ENCODE measurements around the gene ARL11.
A peak's percentile ranks its signal among the peaks of the same experiment; 100 is the strongest.

The ARL11 gene

GRCh38 chr13:49649963-49650312 is 21.6 kb downstream of the ARL11 start:
- no peak for DNase-seq

DNA sequence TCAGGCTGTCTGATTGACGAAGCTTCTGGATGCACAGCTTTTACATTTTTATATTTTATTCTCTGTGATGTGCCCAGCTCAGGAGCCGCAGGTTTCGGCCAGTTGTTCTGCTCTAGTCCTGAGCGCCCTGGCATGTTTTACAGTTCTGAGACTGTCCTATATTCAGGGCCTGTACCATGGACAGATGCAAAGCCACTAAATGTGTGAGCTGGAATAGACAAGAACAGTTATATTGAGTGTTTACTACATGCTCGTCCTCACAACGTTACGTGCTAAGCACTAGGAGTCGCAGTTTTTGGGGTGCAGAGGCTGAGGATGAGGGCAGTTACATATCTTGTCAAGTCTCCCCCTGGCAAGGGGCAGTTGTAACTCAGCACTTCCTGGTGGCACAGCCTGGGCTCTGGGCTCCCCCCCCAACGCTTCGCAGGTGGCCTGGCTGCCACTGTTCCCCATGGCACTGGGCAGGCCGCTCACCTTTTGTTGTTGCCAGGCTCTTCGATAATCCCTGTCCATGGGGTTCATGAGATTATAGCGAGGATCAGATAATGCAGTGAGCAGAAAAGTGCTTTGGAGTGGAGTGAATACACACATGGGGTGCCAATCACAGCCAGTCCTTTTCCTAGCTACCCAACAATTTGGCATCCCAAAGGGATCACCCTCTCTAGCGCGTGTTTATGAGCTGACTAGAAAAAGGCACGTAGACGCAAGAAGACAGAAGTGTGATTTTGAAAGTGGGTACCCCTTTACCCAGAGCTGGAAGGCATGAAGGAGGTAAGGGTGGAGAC is 23.5 kb downstream of the ARL11 start:
- DNase-seq, result no peak

DNA sequence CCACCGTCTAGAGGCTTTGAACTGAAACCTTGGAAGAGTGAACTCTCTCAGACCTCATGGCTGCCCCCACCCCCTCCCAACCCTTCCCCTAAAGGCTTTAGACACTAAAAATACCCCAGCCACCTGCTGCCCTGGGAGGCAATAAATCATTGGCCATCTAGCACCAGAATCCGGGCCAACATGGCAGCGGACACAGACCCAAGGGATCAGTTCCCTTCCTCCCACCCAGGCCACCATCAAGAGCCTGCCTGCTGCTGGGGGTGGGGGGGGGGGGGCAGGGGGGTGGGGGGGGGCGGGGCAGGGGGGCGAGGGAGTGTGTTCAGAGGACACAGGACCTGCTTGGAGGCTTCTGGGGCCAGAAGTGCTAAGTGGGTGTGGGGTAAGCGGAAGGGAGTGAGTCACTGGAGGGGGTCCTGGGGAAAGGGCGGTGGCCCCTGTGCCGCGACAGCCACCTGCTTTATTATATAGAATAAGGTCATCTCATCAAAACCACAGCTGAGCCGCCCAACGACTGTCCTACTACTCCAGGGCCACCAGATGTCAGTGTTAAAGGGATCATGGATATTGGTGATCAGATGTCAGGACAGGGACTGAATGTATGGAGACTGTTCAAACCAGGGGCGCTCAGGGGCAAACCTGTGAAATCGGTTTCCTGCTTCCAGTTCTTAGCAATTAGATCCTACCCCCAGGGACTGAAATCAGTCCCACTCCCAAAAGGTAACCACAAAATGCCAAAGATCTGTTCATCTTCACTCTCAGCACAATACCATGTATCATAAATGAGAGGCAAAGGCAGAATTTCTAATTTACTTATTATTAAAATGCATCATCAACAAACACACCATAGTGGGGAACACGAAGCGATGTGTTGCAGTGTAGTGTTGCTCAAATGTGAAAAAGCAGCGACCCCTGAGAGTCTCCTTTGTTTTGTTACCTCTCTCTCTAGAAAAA is 24.3 kb downstream of the ARL11 start:
- peak; percentile 75 for DNase-seq

DNA sequence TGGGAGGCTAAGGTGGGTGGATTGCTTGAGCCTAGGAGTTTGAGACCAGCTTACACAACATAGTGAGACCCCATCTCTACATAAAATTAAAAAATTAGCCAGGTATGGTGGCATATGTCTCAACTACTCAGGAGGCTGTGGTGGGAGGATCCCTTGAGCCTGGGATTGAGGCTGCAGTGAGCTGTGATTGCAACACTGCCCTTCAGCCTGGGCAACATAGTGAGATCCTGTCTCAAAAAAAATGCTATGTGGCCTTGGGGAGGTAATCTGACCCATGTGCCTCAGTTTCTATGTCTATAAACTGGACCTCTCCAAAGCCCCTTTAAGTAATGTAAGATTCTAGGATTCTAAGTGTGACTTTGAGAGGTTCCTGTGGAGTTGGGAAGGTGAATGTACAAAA is 25.2 kb downstream of the ARL11 start:
- no peak for DNase-seq

GRCh38 chr13:49654011-49654410 is 25.7 kb downstream of the ARL11 start:
- no peak for DNase-seq

GRCh38 chr13:49655906-49656305 is 27.6 kb downstream of the ARL11 start:
- no peak for DNase-seq

- DNase-seq, result no peak
These were observed 28.9 kb downstream of the ARL11 start for GRCh38 chr13:49657241-49657641.

GRCh38 chr13:49664606-49665005 is 36.3 kb downstream of the ARL11 start:
- DNase-seq, result no peak

GRCh38 chr13:49667773-49668172 is 39.5 kb downstream of the ARL11 start:
- DNase-seq, result no peak

DNA sequence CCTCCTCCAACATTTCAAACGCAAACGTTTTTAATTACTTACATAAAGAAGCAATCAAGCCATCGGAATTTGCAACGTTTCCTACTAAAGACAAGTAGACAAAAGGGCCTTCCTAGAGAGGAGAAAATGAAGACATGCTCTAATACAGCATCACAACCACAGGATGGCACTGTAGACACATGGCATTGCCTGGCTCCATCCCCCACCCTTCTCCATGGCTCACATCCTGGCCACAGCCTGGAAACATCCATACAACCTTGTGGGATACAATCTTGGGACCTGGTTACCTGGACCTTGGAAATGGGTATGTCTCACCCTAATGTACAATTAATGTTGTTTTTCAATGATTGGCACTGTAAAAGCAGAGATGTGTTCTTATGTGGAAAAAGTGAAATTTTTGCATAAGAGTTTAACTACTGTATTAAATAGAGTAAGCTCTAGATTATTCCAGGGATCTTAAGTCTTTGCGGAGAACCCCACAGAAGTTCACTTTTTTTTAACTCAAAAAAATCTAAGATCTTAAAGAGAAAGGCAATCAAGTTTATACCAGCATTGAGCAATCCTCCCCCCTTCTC is 41.5 kb downstream of the ARL11 start:
- DNase-seq, result peak; percentile 74

GRCh38 chr13:49670828-49671227 is 42.5 kb downstream of the ARL11 start:
- DNase-seq, result no peak

DNA sequence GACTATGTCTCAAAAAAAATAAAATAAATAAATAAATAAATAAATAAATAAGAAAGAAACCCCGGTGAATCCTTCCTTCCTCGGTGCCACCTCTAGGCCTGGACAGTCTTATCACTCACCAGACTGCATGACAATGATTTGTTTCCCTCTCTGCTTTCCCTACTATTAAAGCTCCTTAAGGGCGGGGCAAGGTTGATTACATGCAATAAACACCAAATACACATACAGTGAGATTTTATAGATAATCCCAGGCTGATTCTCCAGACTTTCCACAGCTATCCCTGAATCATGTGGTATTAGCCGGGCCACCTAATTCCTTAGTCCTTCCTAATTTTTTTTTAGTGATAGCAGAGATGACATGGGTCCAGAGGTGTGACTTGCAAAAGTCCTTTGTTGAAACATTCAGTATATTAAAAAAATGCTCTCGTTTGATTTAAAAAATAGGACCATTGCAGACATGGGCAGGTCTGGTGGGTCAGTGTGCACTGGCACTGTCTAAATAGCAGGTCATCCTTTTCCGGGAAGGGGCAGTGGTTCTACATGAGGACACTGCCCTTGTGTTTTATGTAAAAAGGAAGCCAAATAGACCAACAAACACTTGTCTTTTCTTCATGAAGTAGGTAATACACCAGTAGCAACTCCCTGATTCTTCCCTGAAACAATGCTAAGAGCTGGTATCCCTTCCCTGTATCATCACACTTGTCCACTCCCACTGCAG is 48.4 kb downstream of the ARL11 start:
- DNase-seq, result no peak

DNA sequence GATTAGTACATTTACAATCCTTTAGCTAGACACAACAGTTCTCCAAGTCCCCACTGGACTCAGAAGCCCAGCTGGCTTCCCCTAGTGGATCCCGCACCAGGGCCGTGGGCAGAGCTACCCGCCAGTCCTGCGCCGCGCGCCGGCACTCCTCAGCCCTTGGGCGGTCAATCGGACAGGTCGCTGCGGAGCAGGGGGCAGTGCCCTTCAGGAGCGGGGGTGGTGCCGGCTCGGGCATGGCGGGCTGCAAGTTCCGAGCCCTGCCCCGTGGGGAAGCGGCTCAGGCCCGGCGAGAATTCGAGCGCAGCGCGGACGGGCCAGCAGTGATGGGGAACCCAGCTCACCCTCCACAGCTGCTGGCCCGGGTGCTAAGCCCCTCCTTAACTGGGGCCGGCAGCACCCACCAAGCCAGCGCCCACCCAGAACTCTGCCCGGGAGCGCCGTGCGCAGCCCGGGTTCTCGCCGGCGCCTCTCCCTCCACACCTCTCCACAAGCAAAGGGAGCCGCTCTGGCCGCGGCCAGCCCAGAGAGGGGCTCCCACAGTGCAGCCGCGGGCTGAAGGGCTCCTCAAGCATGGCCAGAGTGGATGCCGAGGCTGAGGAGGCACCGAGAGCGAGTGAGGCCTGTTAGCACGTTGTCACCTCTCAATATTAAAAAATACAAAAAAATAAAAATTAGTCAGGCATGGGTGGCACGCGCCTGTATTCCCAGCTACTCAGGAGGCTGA is 50.0 kb downstream of the ARL11 start:
- no peak for DNase-seq

DNA sequence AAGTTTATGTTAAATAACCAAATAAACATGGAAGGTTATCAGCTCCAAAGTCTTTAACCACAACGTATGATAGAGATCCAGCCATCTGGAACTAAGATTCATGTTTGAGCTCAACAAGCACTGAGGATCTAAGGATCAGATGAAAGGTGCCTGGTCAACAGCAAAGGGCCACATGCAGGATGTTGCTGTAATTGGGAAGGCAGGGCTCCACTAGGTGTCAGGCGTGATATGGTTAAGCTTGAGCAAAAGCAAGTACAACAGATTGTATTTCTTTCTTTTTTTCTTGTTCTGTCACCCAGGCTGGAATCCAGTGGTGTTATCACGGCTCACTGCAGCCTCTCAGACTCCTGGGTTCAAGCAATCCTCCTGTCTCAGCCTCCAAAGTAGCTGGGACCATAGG is 50.9 kb downstream of the ARL11 start:
- DNase-seq, result no peak

DNA sequence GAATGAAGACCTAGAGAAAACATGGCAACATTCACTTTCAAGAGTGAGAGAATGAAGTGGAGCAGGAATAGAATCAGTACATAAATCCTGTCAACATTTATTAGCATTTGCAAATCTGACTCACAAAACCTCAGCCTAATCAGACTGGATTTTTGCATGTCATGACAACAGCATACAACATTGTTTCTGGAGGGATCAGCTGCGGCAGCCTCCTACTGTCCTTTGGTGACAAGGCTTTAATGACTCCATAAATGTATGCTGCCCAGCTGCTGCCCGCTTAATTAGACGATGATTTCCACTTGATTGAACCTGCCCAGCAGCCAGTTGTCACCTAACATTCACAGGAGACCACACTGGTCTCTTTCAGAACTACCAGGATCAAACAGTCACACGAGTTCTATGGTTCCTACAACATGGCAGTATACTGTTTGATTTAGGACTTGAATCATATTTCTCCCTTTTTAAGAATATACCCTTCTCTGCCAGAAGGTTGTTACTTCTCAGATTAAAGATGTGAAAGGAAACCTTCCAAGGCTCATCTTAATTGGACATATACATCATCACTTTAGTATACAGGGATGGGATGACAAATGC is 53.6 kb downstream of the ARL11 start:
- DNase-seq, result no peak

Data from islet precursor cell (in vitro differentiated cells).